AG10803 (cell line): Measurements from ENCODE around the gene TMBIM1.
"Not testable (repeated sequence)": the region's sequence is repeated elsewhere in the genome, so short reads cannot be mapped to it uniquely, and the experiment has no call there.

Experiments used
- DNase-seq: peaks from one replicate; pipeline ENCODE4 v3.0.0; 2010; ENCODE audit warnings: low read depth
- H3K4me3 ChIP-seq: 2 replicates; pipeline ENCODE4 v1.5.1; 2011; ENCODE audit warnings: mild to moderate bottlenecking, low read length, control low read depth
- CTCF ChIP-seq: conservative IDR thresholded peaks from 2 replicates; pipeline ENCODE4 v1.5.1; 2011; ENCODE audit warnings: mild to moderate bottlenecking, low read length, control low read depth, inconsistent platforms

Gene TMBIM1

GRCh38 chr2:218275371-218276072 lies 16.8 kb downstream of the TMBIM1 start:
- no peak for TF ChIP-seq CTCF
- no peak for DNase-seq
- no peak overlapping the region for H3K4me3 ChIP-seq

DNA sequence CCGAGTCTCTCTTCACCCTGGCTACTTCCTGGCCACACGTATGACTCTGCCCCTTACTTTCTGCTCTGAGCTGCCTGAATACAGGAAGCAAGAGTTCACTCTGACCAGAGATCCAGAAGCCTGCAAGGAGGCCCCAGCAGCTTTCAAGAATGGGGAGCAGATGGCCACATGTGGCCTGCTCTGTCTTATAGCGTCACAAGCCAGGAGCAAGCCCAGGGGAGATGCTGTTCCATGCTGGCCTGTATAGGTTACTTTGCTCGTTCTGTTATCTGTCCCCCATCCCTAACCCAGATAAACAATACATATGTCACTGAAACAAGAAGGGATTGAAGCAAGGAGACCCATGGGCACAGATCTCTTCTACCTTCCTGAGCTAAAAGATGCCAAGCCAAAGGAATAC lies 17.7 kb downstream of the TMBIM1 start:
- DNase-seq, result no peak
- H3K4me3 ChIP-seq, result no peak overlapping the region
- no peak for TF ChIP-seq CTCF

- TF ChIP-seq CTCF, result no peak
- no peak overlapping the region for H3K4me3 ChIP-seq
- no peak for DNase-seq
Observed at GRCh38 chr2:218273908-218274249, 18.4 kb downstream of the TMBIM1 start.

- not testable (repeated sequence) for H3K4me3 ChIP-seq, DNase-seq
Observed at GRCh38 chr2:218273214-218273907, 18.9 kb downstream of the TMBIM1 start.

GRCh38 chr2:218272531-218273212 lies 19.6 kb downstream of the TMBIM1 start:
- no peak overlapping the region; the same call in 1 of the 2 replicates for H3K4me3 ChIP-seq
- peak; percentile 90 for TF ChIP-seq CTCF
- peak; percentile 96 for DNase-seq

DNA sequence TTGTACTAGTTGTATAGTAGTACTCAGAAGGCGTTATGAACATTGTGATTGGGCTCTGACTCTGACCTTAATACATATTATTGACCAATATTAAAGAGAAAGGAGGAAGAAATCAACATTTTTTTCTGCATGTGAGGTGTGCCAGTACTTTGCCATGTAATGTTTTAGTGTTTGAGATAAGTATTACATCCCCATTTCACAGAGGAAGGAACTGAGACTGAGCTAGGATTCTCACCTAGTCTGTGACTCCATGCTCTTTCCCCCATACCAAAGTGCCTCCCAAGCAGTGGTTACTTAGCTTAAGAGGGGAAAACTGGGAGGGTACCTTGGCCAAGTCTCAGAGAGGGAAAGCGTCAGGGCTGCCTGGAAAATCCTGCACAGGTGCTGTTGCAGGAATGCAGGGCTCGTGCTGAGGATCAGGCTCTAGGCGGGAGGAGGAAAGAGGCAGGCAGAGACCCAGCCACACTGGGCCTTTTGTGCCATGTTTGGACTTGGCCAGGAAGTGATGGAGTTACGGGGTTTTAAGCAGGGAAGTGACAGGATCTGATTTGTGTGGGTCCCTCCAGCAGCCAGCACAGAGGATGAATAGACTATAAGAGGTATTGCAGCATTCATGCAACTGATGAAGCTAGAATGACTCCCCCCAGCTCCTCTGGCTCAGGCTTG lies 20.3 kb downstream of the TMBIM1 start:
- peak overlapping the region; percentile 26; the same call in 1 of the 2 replicates for H3K4me3 ChIP-seq
- no peak for TF ChIP-seq CTCF
- no peak for DNase-seq

DNA sequence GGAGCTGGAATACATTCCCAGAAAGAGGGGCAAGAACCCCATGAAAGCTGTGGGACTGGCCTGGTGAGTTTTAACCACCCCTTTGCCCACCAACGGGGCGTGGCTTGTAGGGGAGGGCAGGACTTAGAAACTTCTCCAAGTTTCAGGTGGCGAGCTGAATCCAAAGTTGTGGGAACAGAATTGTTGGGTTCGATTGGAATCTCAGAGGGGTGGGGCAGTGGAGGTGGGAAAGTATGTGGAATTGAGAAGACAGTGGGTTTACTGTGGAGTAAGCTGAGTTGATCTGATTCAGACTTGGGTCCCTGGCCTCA lies 20.9 kb downstream of the TMBIM1 start:
- peak overlapping the region; percentile 93 for H3K4me3 ChIP-seq
- DNase-seq, result no peak
- TF ChIP-seq CTCF, result no peak
